Measurements from ENCODE around the gene BICRA. TPM values are rescaled to one million over a fixed set of nuclear protein-coding genes. Genes with fewer than 3 reads are reported as not detected.

The BICRA gene
- total RNA-seq, 1 donor from 2014 or later, result 13.4 TPM

GRCh38 chr19:47681388-47681787 lies 72.5 kb downstream of the BICRA start:
- no peaks in the 10 kb centered on the region for H3K9me3 Mint-ChIP-seq (ENCODE audit: low read depth)

GRCh38 chr19:47681936-47682335 lies 73.0 kb downstream of the BICRA start:
- no peak for DNase-seq (ENCODE audit: low spot score)
- TF ChIP-seq CTCF (IDR thresholded peaks at IDR 0.05), result no peak
- H3K27me3 Mint-ChIP-seq (ENCODE audit: low read depth), result no peaks in the 10 kb centered on the region
- no peak overlapping the region for H3K27ac Mint-ChIP-seq (ENCODE audit: unreplicated experiment)
- peaks cover 4% of the 10 kb centered on the region for H3K4me1 Mint-ChIP-seq (ENCODE audit: low read depth)
- H3K9me3 Mint-ChIP-seq (ENCODE audit: low read depth), result no peaks in the 10 kb centered on the region
- H3K4me3 Mint-ChIP-seq (ENCODE audit: unreplicated experiment), result no peak overlapping the region
- peaks cover 11% of the 10 kb centered on the region for H3K36me3 Mint-ChIP-seq (ENCODE audit: low read depth)

More at GRCh38 chr19:47681388-47681787, 72.5 kb downstream of the BICRA start:
- TF ChIP-seq CTCF (IDR thresholded peaks at IDR 0.05), result no peak
- Mint-ChIP-seq H3K4me1 (ENCODE audit: low read depth) (peaks cover 4% of the 10 kb centered on the region), H3K36me3 (ENCODE audit: low read depth) (peaks cover 11% of the 10 kb centered on the region), H3K27me3 (ENCODE audit: low read depth) (no peaks in the 10 kb centered on the region), H3K4me3 (ENCODE audit: unreplicated experiment) (no peak overlapping the region), H3K27ac (ENCODE audit: unreplicated experiment) (no peak overlapping the region)
- DNase-seq (ENCODE audit: low spot score), result no peak

GRCh38 chr19:47682939-47683338 lies 74.0 kb downstream of the BICRA start:
- no peak for TF ChIP-seq CTCF (IDR thresholded peaks at IDR 0.05)
- no peak for DNase-seq (ENCODE audit: low spot score)
- Mint-ChIP-seq H3K27me3 (ENCODE audit: low read depth) (no peaks in the 10 kb centered on the region), H3K36me3 (ENCODE audit: low read depth) (peaks cover 8% of the 10 kb centered on the region), H3K9me3 (ENCODE audit: low read depth) (no peaks in the 10 kb centered on the region), H3K4me3 (ENCODE audit: unreplicated experiment) (no peak overlapping the region), H3K27ac (ENCODE audit: unreplicated experiment) (no peak overlapping the region), H3K4me1 (ENCODE audit: low read depth) (peaks cover 4% of the 10 kb centered on the region)

GRCh38 chr19:47686679-47687450 lies 77.9 kb downstream of the BICRA start:
- Mint-ChIP-seq H3K36me3 (ENCODE audit: low read depth) (peaks cover 7% of the 10 kb centered on the region), H3K4me3 (ENCODE audit: unreplicated experiment) (no peak overlapping the region), H3K27ac (ENCODE audit: unreplicated experiment) (no peak overlapping the region), H3K4me1 (ENCODE audit: low read depth) (peaks cover 4% of the 10 kb centered on the region), H3K9me3 (ENCODE audit: low read depth) (no peaks in the 10 kb centered on the region), H3K27me3 (ENCODE audit: low read depth) (no peaks in the 10 kb centered on the region)
- no peak for DNase-seq (ENCODE audit: low spot score)
- TF ChIP-seq CTCF (IDR thresholded peaks at IDR 0.05), result no peak

GRCh38 chr19:47687906-47688305 lies 79.0 kb downstream of the BICRA start:
- Mint-ChIP-seq H3K4me1 (ENCODE audit: low read depth) (peaks cover 2% of the 10 kb centered on the region), H3K27me3 (ENCODE audit: low read depth) (no peaks in the 10 kb centered on the region), H3K27ac (ENCODE audit: unreplicated experiment) (peak overlapping the region; percentile 69), H3K4me3 (ENCODE audit: unreplicated experiment) (no peak overlapping the region), H3K36me3 (ENCODE audit: low read depth) (peaks cover 3% of the 10 kb centered on the region), H3K9me3 (ENCODE audit: low read depth) (no peaks in the 10 kb centered on the region)
- DNase-seq (ENCODE audit: low spot score), result no peak
- TF ChIP-seq CTCF (IDR thresholded peaks at IDR 0.05), result no peak
